Upper lobe of left lung (tissue), 4 donors: ENCODE data around the gene ZBTB38.

ENCODE experiments used
- CTCF ChIP-seq, 6 experiments: fragments of 450-650 bp in 4 of 6; fragments of 200-600 bp in 2 of 6; sonication (generic) in 2 of 6; IDR thresholded peaks; one replicate each; pipeline ENCODE4 v1.5.1; 2016 to 2019; ENCODE audit warnings: antibody characterized with exemption in 6 of 6
- POLR2A ChIP-seq, 4 donors: fragments of 450-650 bp; IDR thresholded peaks; one replicate each; pipeline ENCODE4 v1.5.1; 2016 to 2017; ENCODE audit warnings: antibody characterized with exemption in 4 of 4, mild to moderate bottlenecking in 2 of 4

DNA sequence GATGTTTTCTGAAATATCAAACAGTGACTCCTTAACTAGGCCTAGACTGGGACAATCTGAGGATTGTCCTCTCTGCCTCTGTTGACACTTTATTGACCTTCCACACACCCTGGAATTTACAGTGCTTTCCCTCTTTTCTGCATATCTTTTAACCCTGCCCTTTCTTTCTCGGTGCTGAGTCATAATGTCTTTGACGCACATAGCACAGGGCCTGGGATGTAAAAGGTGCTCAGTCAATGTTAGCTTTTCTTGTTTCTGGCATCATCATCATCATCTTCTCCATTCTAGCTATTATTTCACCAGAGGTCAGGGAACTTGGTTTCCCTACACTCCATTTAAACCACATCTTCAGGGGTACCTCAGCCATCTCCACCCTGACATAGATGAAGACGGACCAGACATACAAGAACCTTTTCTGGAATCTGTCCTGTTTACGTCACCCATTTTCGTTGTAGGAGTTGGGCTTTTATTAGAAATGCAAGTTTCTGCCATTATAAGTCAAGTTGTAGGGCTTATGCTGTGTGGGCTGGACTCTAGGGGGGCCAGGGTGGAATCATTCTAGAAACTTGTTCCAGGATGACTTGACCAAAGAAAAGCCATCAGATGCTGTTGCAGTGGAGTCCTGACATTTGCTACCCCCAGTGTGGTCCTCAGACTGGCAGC lies 46.6 kb downstream of the ZBTB38 start:
- TF ChIP-seq CTCF (IDR thresholded peaks at IDR 0.05) (no peak), POLR2A (IDR thresholded peaks at IDR 0.05) (no peak)
